KG1 (cell line): ENCODE measurements around the gene KCNA1.

Source experiments
- DNase-seq: peaks from one replicate; lab custom pipeline; 2025; lab: John Stamatoyannopoulos, UW

Gene KCNA1

GRCh38 chr12:4960547-4960946, 50.8 kb downstream of the KCNA1 start:
- DNase-seq, result no peak

DNA sequence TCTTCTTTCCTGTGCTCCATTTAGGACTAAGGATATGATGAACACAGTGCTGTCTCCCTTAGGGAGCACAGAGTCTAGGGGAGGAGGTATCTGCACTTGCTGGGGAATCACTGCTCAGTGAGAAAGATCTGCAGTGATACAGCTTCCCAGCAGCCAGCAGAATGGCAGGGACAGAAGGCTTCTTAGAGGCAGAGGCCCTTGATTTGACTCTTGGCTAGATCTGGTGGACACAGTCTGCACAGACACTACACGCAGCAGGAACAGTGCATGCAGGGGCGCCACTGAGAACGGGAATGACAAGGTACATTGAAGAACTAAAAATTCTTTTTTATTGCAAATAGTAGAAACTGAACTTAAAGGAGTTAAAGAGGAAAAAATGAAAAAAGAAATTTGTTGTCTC, 51.6 kb downstream of the KCNA1 start:
- no peak for DNase-seq

DNA sequence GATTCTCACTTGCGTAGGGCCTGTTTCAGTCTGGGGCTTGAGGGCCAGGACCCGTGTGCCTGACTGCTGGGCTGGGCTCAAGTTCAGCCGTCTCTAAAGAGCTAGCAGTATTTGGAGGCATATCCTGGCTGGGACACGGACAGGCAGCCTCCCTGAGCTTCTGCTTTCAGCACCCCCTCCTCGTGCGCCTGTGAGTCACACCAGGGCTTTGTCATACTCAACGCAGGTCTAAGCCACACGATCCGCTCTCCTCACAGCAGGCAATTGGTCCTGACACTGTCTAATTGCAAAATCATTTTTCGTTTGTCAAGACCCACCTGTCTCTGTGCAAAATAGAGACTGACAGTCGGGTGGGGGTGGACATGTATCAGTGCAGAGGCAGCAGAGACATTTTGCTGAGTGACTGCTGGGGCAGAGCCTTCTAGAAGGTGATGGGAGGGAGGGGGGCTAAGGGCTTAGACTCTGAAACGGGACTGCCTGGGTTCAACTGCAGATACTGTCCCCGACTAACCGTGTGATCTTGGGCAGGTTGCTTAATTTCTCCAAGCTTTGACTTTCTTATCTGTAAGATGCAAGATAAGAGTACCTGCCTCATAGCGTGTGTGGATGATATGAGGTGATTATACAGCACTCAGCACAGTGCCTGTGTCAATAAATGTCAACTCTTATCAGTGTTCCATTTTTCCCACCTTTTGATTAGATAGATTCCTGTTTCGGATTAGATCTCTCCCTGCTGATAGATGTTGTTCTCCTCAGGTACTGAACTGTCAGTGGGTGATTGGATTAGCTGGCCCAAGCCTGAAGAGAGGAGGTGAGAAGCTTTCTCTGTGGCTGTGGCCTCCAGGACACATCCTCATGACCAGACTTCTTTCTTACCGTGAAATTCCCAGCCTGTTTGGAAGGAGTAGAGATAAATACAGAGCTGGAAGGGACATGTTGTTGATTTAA, 53.1 kb downstream of the KCNA1 start:
- no peak for DNase-seq
